Fibroblast of the aortic adventitia (primary cell): ENCODE results near the gene PRDM16. TPM values are rescaled to one million over a fixed set of nuclear protein-coding genes. Genes with fewer than 3 reads are reported as not detected.

Experiments used
- DNase-seq: peaks from one replicate; pipeline ENCODE4 v3.0.0-alpha.2; 2010; ENCODE audit warnings: low read depth
- H3K4me3 ChIP-seq: 2 replicates; pipeline ENCODE4 v1.5.1; 2011; ENCODE audit warnings: low read depth, mild to moderate bottlenecking, control low read depth, low read length, moderate library complexity
- CTCF ChIP-seq: IDR thresholded peaks from 2 replicates; pipeline ENCODE4 v1.5.1; 2011; ENCODE audit warnings: mild to moderate bottlenecking, low read length, control low read depth, inconsistent platforms; ENCODE audit not compliant: insufficient read depth
- total RNA-seq: library from RNA; depleted of rRNA; stranded (reverse); fragments of >200 nt; gene quantifications from 2 replicates; pipeline ENCODE4 v1.2.3, GENCODE V29; 2012; ENCODE audit warnings: low replicate concordance

The PRDM16 gene
- total RNA-seq, 1 donor: 11.3 TPM

DNA sequence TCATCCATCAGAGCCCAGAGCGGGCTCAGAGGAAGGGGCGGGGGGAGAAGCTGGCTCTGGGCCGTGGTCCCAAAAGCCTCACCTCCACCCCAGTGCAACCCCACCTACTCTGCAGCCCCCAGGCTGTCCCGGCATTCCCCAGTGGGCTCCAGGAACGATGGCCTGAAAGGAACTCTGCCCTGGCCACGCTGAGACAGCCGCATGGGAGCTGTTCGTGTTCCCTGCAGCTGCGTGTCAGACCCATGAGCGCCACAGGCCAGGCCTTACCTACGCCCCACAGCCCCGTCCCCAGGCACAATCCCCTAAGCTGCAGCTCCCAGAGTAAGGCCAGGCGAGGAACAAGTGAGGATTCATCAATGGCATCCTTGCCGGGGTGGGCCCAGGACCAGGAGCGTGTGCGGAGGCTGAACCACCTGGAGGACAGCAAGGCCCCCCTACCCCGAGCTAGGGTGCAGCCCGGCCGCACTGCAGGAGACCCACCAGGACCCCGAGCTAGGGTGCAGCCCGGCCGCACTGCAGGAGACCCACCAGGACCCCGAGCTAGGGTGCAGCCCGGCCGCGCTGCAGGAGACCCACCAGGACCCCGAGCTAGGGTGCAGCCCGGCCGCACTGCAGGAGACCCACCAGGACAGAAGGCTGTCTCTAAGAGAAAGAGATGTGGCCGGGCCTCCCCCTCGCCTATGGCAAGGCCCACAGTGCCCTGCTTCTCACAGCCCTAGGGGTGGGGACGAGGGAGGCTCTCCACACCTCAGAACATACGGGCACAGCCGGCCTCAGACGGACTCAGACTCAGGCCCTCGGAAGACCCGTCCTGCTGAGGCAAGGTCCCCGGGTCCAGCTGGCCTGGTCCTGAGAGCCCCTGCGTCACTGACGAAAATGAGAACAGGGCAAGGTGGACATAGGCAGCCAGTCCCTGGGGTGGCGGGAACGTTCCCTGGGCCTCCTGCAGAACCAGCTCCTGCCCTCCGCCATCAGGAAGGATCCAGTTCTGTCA, 359.0 kb downstream of the PRDM16 start:
- TF ChIP-seq CTCF: no peak
- no peak overlapping the region for H3K4me3 ChIP-seq
- no peak for DNase-seq

GRCh38 chr1:3428899-3429298, 359.9 kb downstream of the PRDM16 start:
- DNase-seq: no peak
- no peak overlapping the region for H3K4me3 ChIP-seq
- no peak for TF ChIP-seq CTCF

DNA sequence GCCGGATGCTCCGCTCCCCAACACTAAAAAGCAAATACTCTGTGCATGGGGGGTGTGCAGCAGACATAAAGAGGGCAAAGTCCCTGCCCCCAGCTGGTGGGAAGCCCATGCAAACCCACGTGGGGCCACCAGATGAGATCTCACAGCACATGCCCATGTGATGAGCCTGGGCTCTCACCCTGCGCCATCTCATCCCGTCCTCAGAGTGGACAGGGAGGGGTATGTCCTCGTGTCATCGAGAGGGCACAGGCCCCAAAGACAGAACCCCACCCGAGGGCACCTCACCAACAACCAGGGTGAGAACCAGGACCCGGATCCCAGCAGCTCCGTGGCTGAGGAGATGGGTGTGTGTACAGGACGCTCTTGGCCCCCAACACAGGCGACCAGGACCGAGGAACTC, 360.3 kb downstream of the PRDM16 start:
- no peak for TF ChIP-seq CTCF
- no peak overlapping the region for H3K4me3 ChIP-seq
- no peak for DNase-seq

- no peak for TF ChIP-seq CTCF
- no peak overlapping the region for H3K4me3 ChIP-seq
- no peak for DNase-seq
Measured at GRCh38 chr1:3429766-3430165, 360.8 kb downstream of the PRDM16 start.

GRCh38 chr1:3430406-3430805, 361.4 kb downstream of the PRDM16 start:
- no peak for DNase-seq
- no peak overlapping the region for H3K4me3 ChIP-seq

DNA sequence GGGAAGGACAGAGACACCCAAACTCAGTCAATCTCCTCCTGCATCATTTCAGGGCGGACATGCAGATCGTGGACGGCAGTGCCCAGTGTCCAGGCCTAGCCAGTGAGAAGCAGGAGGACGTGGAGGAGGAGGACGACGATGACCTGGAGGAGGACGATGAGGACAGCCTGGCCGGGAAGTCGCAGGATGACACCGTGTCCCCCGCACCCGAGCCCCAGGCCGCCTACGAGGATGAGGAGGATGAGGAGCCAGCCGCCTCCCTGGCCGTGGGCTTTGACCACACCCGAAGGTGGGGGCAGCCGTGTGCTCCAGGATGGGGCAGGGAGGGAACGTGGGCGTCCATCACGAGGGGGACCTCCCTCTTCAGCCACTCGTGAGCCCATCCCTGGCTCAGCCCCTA, 361.8 kb downstream of the PRDM16 start:
- TF ChIP-seq CTCF: no peak
- DNase-seq: no peak
- H3K4me3 ChIP-seq: no peak overlapping the region

More at GRCh38 chr1:3430406-3430805, 361.4 kb downstream of the PRDM16 start:
- no peak for TF ChIP-seq CTCF

DNA sequence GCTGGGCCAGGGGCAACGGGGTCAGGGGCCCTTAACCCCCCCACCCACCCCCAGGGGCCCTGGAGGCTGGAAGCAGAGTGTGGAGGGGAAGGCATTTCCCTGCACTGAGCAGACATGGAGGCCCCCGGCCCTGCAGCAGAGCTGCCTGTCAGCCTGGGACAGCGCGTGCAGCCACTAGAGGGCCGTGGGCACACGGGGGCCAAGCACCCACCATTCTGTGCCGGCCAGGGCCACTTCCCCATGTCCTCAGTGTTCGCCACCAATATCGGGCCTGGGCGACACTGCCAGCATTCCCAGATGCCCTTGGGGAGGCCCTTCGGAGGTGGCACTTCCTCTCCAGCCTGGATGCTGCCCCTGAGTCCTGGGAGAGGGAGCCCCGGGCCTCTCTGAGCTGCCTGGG, 362.3 kb downstream of the PRDM16 start:
- peak; percentile 18 for TF ChIP-seq CTCF
- DNase-seq: no peak
- no peak overlapping the region for H3K4me3 ChIP-seq
